ENCODE results near the gene SLC2A10.

- TF ChIP-seq POLR2A (IDR thresholded peaks at IDR 0.05): no peak
- TF ChIP-seq CTCF (IDR thresholded peaks at IDR 0.05): no peak
Observed at GRCh38 chr20:46746956-46747526, 37.6 kb downstream of the SLC2A10 start.
